Glutamatergic neuron (in vitro differentiated cells): Measurements from ENCODE around the gene CNIH3. TPM values are rescaled to one million over a fixed set of nuclear protein-coding genes. Genes with fewer than 3 reads are reported as not detected.
"Not testable (repeated sequence)": the region's sequence is repeated elsewhere in the genome, so short reads cannot be mapped to it uniquely, and the experiment has no call there.

Experiments used
- DNase-seq: peaks from one replicate; pipeline ENCODE4 v3.0.0; 2022
- H3K27ac Mint-ChIP-seq: one replicate; pipeline ENCODE4 v1.8.0; 2020; ENCODE audit warnings: mild to moderate bottlenecking, mixed read lengths, inconsistent platforms; ENCODE audit not compliant: unreplicated experiment
- H3K27me3 Mint-ChIP-seq: one replicate; pipeline ENCODE4 v1.8.0; 2020; ENCODE audit warnings: mild to moderate bottlenecking, moderate library complexity, mixed read lengths, inconsistent platforms; ENCODE audit not compliant: unreplicated experiment
- H3K36me3 Mint-ChIP-seq: one replicate; pipeline ENCODE4 v1.8.0; 2020; ENCODE audit warnings: mild to moderate bottlenecking, mixed read lengths, inconsistent platforms; ENCODE audit not compliant: unreplicated experiment
- H3K4me1 Mint-ChIP-seq: one replicate; pipeline ENCODE4 v1.8.0; 2020; ENCODE audit warnings: mild to moderate bottlenecking, low read depth, mixed read lengths, inconsistent platforms; ENCODE audit not compliant: unreplicated experiment
- H3K4me3 Mint-ChIP-seq: one replicate; pipeline ENCODE4 v1.8.0; 2020; ENCODE audit warnings: mild to moderate bottlenecking, mixed read lengths, inconsistent platforms; ENCODE audit not compliant: unreplicated experiment
- H3K9me3 Mint-ChIP-seq: one replicate; pipeline ENCODE4 v1.8.0; 2020; ENCODE audit warnings: mild to moderate bottlenecking, moderate library complexity, mixed read lengths, inconsistent platforms; ENCODE audit not compliant: unreplicated experiment
- CTCF ChIP-seq: fragments of 200-600 bp; sonication (generic); IDR thresholded peaks from one replicate; pipeline ENCODE4 v1.5.0; 2021; ENCODE audit not compliant: partially characterized antibody, unreplicated experiment
- total RNA-seq: library from RNA; stranded (reverse); fragmentation: NEBNext Ultra II Directional; extraction: Animal tissue kit (Norgen Biotek cat#: 25700); gene quantifications from one replicate; pipeline ENCODE4 v1.2.1, GENCODE V29; 2021; ENCODE audit not compliant: unreplicated experiment

CNIH3 gene
- total RNA-seq, 1 donor from 2014 or later, result 4.4 TPM

GRCh38 chr1:224684979-224685425, 68.9 kb downstream of the CNIH3 start:
- Mint-ChIP-seq H3K27me3 (peaks cover 3% of the 10 kb centered on the region), H3K4me3 (no peak overlapping the region), H3K36me3 (no peaks in the 10 kb centered on the region), H3K4me1 (peaks cover 13% of the 10 kb centered on the region), H3K27ac (no peak overlapping the region), H3K9me3 (peaks cover 2% of the 10 kb centered on the region)
- no peak for TF ChIP-seq CTCF
- DNase-seq, result no peak

GRCh38 chr1:224686140-224686539, 70.0 kb downstream of the CNIH3 start:
- H3K27me3 Mint-ChIP-seq, H3K4me3 Mint-ChIP-seq, DNase-seq, H3K36me3 Mint-ChIP-seq, H3K27ac Mint-ChIP-seq, H3K9me3 Mint-ChIP-seq: not testable (repeated sequence)
- peaks cover 13% of the 10 kb centered on the region for H3K4me1 Mint-ChIP-seq

GRCh38 chr1:224687465-224687864, 71.3 kb downstream of the CNIH3 start:
- peaks cover 5% of the 10 kb centered on the region for H3K27me3 Mint-ChIP-seq
- no peaks in the 10 kb centered on the region for H3K36me3 Mint-ChIP-seq
- H3K9me3 Mint-ChIP-seq, result no peaks in the 10 kb centered on the region
- H3K4me3 Mint-ChIP-seq, result no peak overlapping the region
- H3K27ac Mint-ChIP-seq, result no peak overlapping the region
- peaks cover 13% of the 10 kb centered on the region for H3K4me1 Mint-ChIP-seq
- no peak for DNase-seq
- no peak for TF ChIP-seq CTCF

- H3K36me3 Mint-ChIP-seq, result no peaks in the 10 kb centered on the region
- no peak for TF ChIP-seq CTCF
- no peak for DNase-seq
- peaks cover 3% of the 10 kb centered on the region for H3K27me3 Mint-ChIP-seq
- no peak overlapping the region for H3K27ac Mint-ChIP-seq
- peaks cover 5% of the 10 kb centered on the region for H3K4me1 Mint-ChIP-seq
- H3K4me3 Mint-ChIP-seq, result no peak overlapping the region
- H3K9me3 Mint-ChIP-seq, result peaks cover 2% of the 10 kb centered on the region
These were observed 73.3 kb downstream of the CNIH3 start for GRCh38 chr1:224689374-224689773.

GRCh38 chr1:224690576-224690975, 74.5 kb downstream of the CNIH3 start:
- H3K27ac Mint-ChIP-seq, result no peak overlapping the region
- H3K4me3 Mint-ChIP-seq, result no peak overlapping the region
- no peak for DNase-seq
- H3K36me3 Mint-ChIP-seq, result no peaks in the 10 kb centered on the region
- TF ChIP-seq CTCF, result no peak
- H3K9me3 Mint-ChIP-seq, result peaks cover 2% of the 10 kb centered on the region
- H3K27me3 Mint-ChIP-seq, result peaks cover 3% of the 10 kb centered on the region
- H3K4me1 Mint-ChIP-seq, result no peaks in the 10 kb centered on the region
